Measurements from ENCODE around the gene PLK5.
"Not testable (repeated sequence)": the region's sequence is repeated elsewhere in the genome, so short reads cannot be mapped to it uniquely, and the experiment has no call there.

PLK5 gene

GRCh38 chr19:1510442-1510806, 13.5 kb upstream of the PLK5 start:
- Mint-ChIP-seq H3K36me3 (ENCODE audit: low read depth) (no peaks in the 10 kb centered on the region), H3K9me3 (no peaks in the 10 kb centered on the region), H3K27me3 (ENCODE audit: low read depth) (peaks cover 24% of the 10 kb centered on the region), H3K27ac (no peak overlapping the region), H3K4me1 (ENCODE audit: low read depth) (peaks cover 7% of the 10 kb centered on the region), H3K4me3 (no peak overlapping the region)

- Mint-ChIP-seq H3K4me3 (no peak overlapping the region), H3K4me1 (ENCODE audit: low read depth) (peaks cover 7% of the 10 kb centered on the region), H3K9me3 (no peaks in the 10 kb centered on the region), H3K36me3 (ENCODE audit: low read depth) (no peaks in the 10 kb centered on the region), H3K27me3 (ENCODE audit: low read depth) (peaks cover 22% of the 10 kb centered on the region), H3K27ac (no peak overlapping the region)
Observed at GRCh38 chr19:1510807-1511206, 13.1 kb upstream of the PLK5 start.

GRCh38 chr19:1511318-1512317, 12.3 kb upstream of the PLK5 start:
- Mint-ChIP-seq H3K4me3 (no peak overlapping the region), H3K27me3 (ENCODE audit: low read depth) (peaks cover 22% of the 10 kb centered on the region), H3K27ac (no peak overlapping the region), H3K9me3 (no peaks in the 10 kb centered on the region), H3K36me3 (ENCODE audit: low read depth) (no peaks in the 10 kb centered on the region), H3K4me1 (ENCODE audit: low read depth) (peaks cover 7% of the 10 kb centered on the region)

- H3K27ac Mint-ChIP-seq, result no peak within 1 kb of the TSS
- peaks cover 3% of the 10 kb centered on the region for H3K4me1 Mint-ChIP-seq (ENCODE audit: low read depth)
- no peaks in the 10 kb centered on the region for H3K36me3 Mint-ChIP-seq (ENCODE audit: low read depth)
- H3K27me3 Mint-ChIP-seq (ENCODE audit: low read depth), result peaks cover 18% of the 10 kb centered on the region
- H3K4me3 Mint-ChIP-seq, result peak within 1 kb of the TSS; percentile 71
- H3K9me3 Mint-ChIP-seq, result no peaks in the 10 kb centered on the region
Observed at GRCh38 chr19:1512671-1513498, 11.0 kb upstream of the PLK5 start, which contains the start of gene ADAMTSL5. TSS of gene ADAMTSL5 (minus strand) at chr19:1513019. CDS start at chr19:1510943, 2,076 bp downstream.

- Mint-ChIP-seq H3K27me3 (ENCODE audit: low read depth) (peaks cover 15% of the 10 kb centered on the region), H3K27ac (no peak overlapping the region), H3K4me1 (ENCODE audit: low read depth) (peaks cover under 1% of the 10 kb centered on the region), H3K4me3 (peak overlapping the region; percentile 28), H3K9me3 (no peaks in the 10 kb centered on the region), H3K36me3 (ENCODE audit: low read depth) (no peaks in the 10 kb centered on the region)
Observed at GRCh38 chr19:1513499-1514294, 10.2 kb upstream of the PLK5 start.

GRCh38 chr19:1514295-1514661, 9.6 kb upstream of the PLK5 start:
- Mint-ChIP-seq H3K9me3 (no peaks in the 10 kb centered on the region), H3K27ac (no peak overlapping the region), H3K4me1 (ENCODE audit: low read depth) (no peaks in the 10 kb centered on the region), H3K36me3 (ENCODE audit: low read depth) (no peaks in the 10 kb centered on the region), H3K27me3 (ENCODE audit: low read depth) (peaks cover 12% of the 10 kb centered on the region), H3K4me3 (peak overlapping the region; percentile 28)

- no peak overlapping the region for H3K4me3 Mint-ChIP-seq
- no peaks in the 10 kb centered on the region for H3K4me1 Mint-ChIP-seq (ENCODE audit: low read depth)
- H3K9me3 Mint-ChIP-seq, result no peaks in the 10 kb centered on the region
- H3K27me3 Mint-ChIP-seq (ENCODE audit: low read depth), result peaks cover 7% of the 10 kb centered on the region
- no peak overlapping the region for H3K27ac Mint-ChIP-seq
- H3K36me3 Mint-ChIP-seq (ENCODE audit: low read depth), result no peaks in the 10 kb centered on the region
Observed at GRCh38 chr19:1514986-1515721, 8.7 kb upstream of the PLK5 start.

- Mint-ChIP-seq H3K27ac (no peak overlapping the region), H3K4me3 (no peak overlapping the region)
Observed at GRCh38 chr19:1516395-1516753, 7.5 kb upstream of the PLK5 start.

GRCh38 chr19:1518471-1518870, 5.4 kb upstream of the PLK5 start:
- Mint-ChIP-seq H3K4me1 (ENCODE audit: low read depth) (no peaks in the 10 kb centered on the region), H3K4me3 (no peak overlapping the region), H3K9me3 (no peaks in the 10 kb centered on the region), H3K36me3 (ENCODE audit: low read depth) (no peaks in the 10 kb centered on the region), H3K27me3 (ENCODE audit: low read depth) (peaks cover 7% of the 10 kb centered on the region), H3K27ac (no peak overlapping the region)

More at GRCh38 chr19:1516395-1516753, 7.5 kb upstream of the PLK5 start:
- H3K4me1 Mint-ChIP-seq (ENCODE audit: low read depth), result no peaks in the 10 kb centered on the region
- no peaks in the 10 kb centered on the region for H3K36me3 Mint-ChIP-seq (ENCODE audit: low read depth)
- no peaks in the 10 kb centered on the region for H3K27me3 Mint-ChIP-seq (ENCODE audit: low read depth)
- no peaks in the 10 kb centered on the region for H3K9me3 Mint-ChIP-seq

- not testable (repeated sequence) for H3K36me3 Mint-ChIP-seq (ENCODE audit: low read depth); H3K4me3 Mint-ChIP-seq; H3K4me1 Mint-ChIP-seq (ENCODE audit: low read depth); H3K9me3 Mint-ChIP-seq; H3K27ac Mint-ChIP-seq
- peaks cover 14% of the 10 kb centered on the region for H3K27me3 Mint-ChIP-seq (ENCODE audit: low read depth)
Observed at GRCh38 chr19:1519802-1520201, 4.1 kb upstream of the PLK5 start.

- H3K4me1 Mint-ChIP-seq (ENCODE audit: low read depth), result no peaks in the 10 kb centered on the region
- H3K9me3 Mint-ChIP-seq, result no peaks in the 10 kb centered on the region
- H3K36me3 Mint-ChIP-seq (ENCODE audit: low read depth), result no peaks in the 10 kb centered on the region
- H3K4me3 Mint-ChIP-seq, result no peak overlapping the region
- H3K27ac Mint-ChIP-seq, result no peak overlapping the region
- peaks cover 17% of the 10 kb centered on the region for H3K27me3 Mint-ChIP-seq (ENCODE audit: low read depth)
Observed at GRCh38 chr19:1520203-1520780, 3.6 kb upstream of the PLK5 start.

GRCh38 chr19:1521636-1522035, 2.2 kb upstream of the PLK5 start:
- Mint-ChIP-seq H3K4me1 (ENCODE audit: low read depth) (no peaks in the 10 kb centered on the region), H3K4me3 (no peak overlapping the region), H3K27me3 (ENCODE audit: low read depth) (peaks cover 26% of the 10 kb centered on the region), H3K36me3 (ENCODE audit: low read depth) (no peaks in the 10 kb centered on the region), H3K27ac (no peak overlapping the region), H3K9me3 (no peaks in the 10 kb centered on the region)

- Mint-ChIP-seq H3K27me3 (ENCODE audit: low read depth) (peaks cover 26% of the 10 kb centered on the region), H3K4me1 (ENCODE audit: low read depth) (no peaks in the 10 kb centered on the region), H3K9me3 (no peaks in the 10 kb centered on the region)
Observed at GRCh38 chr19:1522061-1522460, 1.8 kb upstream of the PLK5 start.

More at GRCh38 chr19:1522061-1522460, 1.8 kb upstream of the PLK5 start:
- no peaks in the 10 kb centered on the region for H3K36me3 Mint-ChIP-seq (ENCODE audit: low read depth)
- H3K27ac Mint-ChIP-seq, result no peak overlapping the region
- H3K4me3 Mint-ChIP-seq, result no peak overlapping the region
